Mesendoderm (in vitro differentiated cells): ENCODE data around the gene MAVS.
"Not testable (repeated sequence)": the region's sequence is repeated elsewhere in the genome, so short reads cannot be mapped to it uniquely, and the experiment has no call there.

Experiments used
- DNase-seq: peaks from one replicate; pipeline ENCODE4 v3.0.0; 2013
- H2AK5ac ChIP-seq: 2 replicates; pipeline ENCODE4 v1.6.1; 2013; ENCODE audit warnings: low read length, inconsistent platforms
- H2BK120ac ChIP-seq: 2 replicates; pipeline ENCODE4 v1.6.1; 2013; ENCODE audit warnings: low read depth, mild to moderate bottlenecking, low read length, moderate library complexity, mixed read lengths
- H2BK15ac ChIP-seq: replicated peaks from 2 replicates; pipeline ENCODE4 v1.6.1; 2013; ENCODE audit warnings: low read depth, mild to moderate bottlenecking, moderate library complexity
- H2BK5ac ChIP-seq: 2 replicates; pipeline ENCODE4 v1.6.1; 2013; ENCODE audit warnings: low read length, inconsistent platforms
- H3K18ac ChIP-seq: 2 replicates; pipeline ENCODE4 v1.6.1; 2013; ENCODE audit warnings: mild to moderate bottlenecking, low read length, mixed read lengths
- H3K23ac ChIP-seq: one replicate; pipeline ENCODE4 v1.6.1; 2013; ENCODE audit warnings: low read length
- H3K27ac ChIP-seq: 2 replicates; pipeline ENCODE4 v1.5.1; 2013; ENCODE audit warnings: low read depth, mild to moderate bottlenecking, inconsistent platforms, low read length, moderate library complexity
- H3K27me3 ChIP-seq: 2 replicates; pipeline ENCODE4 v1.6.1; 2013; ENCODE audit warnings: low read length, control low read depth, mild to moderate bottlenecking, inconsistent platforms; ENCODE audit not compliant: insufficient read depth, poor library complexity
- H3K36me3 ChIP-seq: 2 replicates; pipeline ENCODE4 v1.6.1; 2013; ENCODE audit warnings: low read length, inconsistent platforms; ENCODE audit not compliant: control insufficient read depth, insufficient read depth
- H3K4ac ChIP-seq: one replicate; pipeline ENCODE4 v1.6.1; 2013; ENCODE audit warnings: low read depth, mild to moderate bottlenecking, low read length, moderate library complexity
- H3K4me1 ChIP-seq: 2 replicates; pipeline ENCODE4 v1.6.1; 2013; ENCODE audit warnings: low read depth, low read length, inconsistent platforms; ENCODE audit not compliant: control insufficient read depth
- H3K4me2 ChIP-seq: 2 replicates; pipeline ENCODE4 v1.6.1; 2013; ENCODE audit warnings: low read length
- H3K4me3 ChIP-seq: 2 replicates; pipeline ENCODE4 v1.5.1; 2013; ENCODE audit warnings: mild to moderate bottlenecking, low read length
- H3K56ac ChIP-seq: one replicate; pipeline ENCODE4 v1.6.1; 2013; ENCODE audit warnings: low read length
- H3K79me1 ChIP-seq: 2 replicates; pipeline ENCODE4 v1.6.1; 2013; ENCODE audit warnings: low read length, inconsistent platforms
- H3K79me2 ChIP-seq: 2 replicates; pipeline ENCODE4 v1.6.1; 2013; ENCODE audit warnings: mild to moderate bottlenecking, low read length; ENCODE audit not compliant: control insufficient read depth, insufficient read depth
- H3K9ac ChIP-seq: 2 replicates; pipeline ENCODE4 v1.6.1; 2013; ENCODE audit warnings: low read length, inconsistent platforms
- H4K5ac ChIP-seq: one replicate; pipeline ENCODE4 v1.6.1; 2013; ENCODE audit warnings: low read length
- H4K8ac ChIP-seq: one replicate; pipeline ENCODE4 v1.6.1; 2013; ENCODE audit warnings: low read depth, mild to moderate bottlenecking, control low read depth, low read length, moderate library complexity
- WGBS: extraction: QIAGEN DNeasy Blood & Tissue Kit; methylation state at CpG from one replicate; pipeline ENCODE4 v1.1.7; 2013; ENCODE audit warnings: low lambda C conversion rate, missing lambda C conversion rate; ENCODE audit not compliant: insufficient coverage; ENCODE audit errors: extremely low coverage; 5-methylcytosine and 5-hydroxymethylcytosine counted together

MAVS gene

GRCh38 chr20:3843990-3844619 lies 2.5 kb upstream of the MAVS start:
- H3K4me3 ChIP-seq, H3K9ac ChIP-seq, H2AK5ac ChIP-seq, H3K27ac ChIP-seq, H2BK5ac ChIP-seq, H4K8ac ChIP-seq, H3K56ac ChIP-seq, H3K79me1 ChIP-seq, H2BK15ac ChIP-seq, H3K79me2 ChIP-seq, H3K23ac ChIP-seq, H3K36me3 ChIP-seq, H3K4ac ChIP-seq, H3K4me1 ChIP-seq, H3K27me3 ChIP-seq, H2BK120ac ChIP-seq, DNase-seq, H4K5ac ChIP-seq, H3K18ac ChIP-seq, H3K4me2 ChIP-seq: not testable (repeated sequence)
- no CpG with 5 or more reads among the region's 9 CpGs for whole genome bisulfite sequencing

- DNase-seq = no peak
- Histone ChIP-seq H4K8ac (no peak overlapping the region), H3K56ac (peak overlapping the region; percentile 87), H3K4ac (no peak overlapping the region), H2BK15ac (no peak overlapping the region), H4K5ac (no peak overlapping the region), H3K18ac (no peak overlapping the region), H3K79me1 (peaks cover 9% of the 10 kb centered on the region), H2BK120ac (no peak overlapping the region), H3K79me2 (peaks cover 3% of the 10 kb centered on the region), H2AK5ac (no peak overlapping the region), H3K9ac (peak overlapping the region; percentile 76), H2BK5ac (peak overlapping the region; percentile 21), H3K4me2 (peak overlapping the region; percentile 61), H3K4me1 (peaks cover 4% of the 10 kb centered on the region), H3K27ac (no peak overlapping the region), H3K23ac (peak overlapping the region; percentile 72), H3K27me3 (no peaks in the 10 kb centered on the region), H3K36me3 (no peaks in the 10 kb centered on the region), H3K4me3 (peak overlapping the region; percentile 13)
- no CpG with 5 or more reads among the region's 22 CpGs for WGBS
Measured at GRCh38 chr20:3846378-3846739, 275 bp upstream of the MAVS start.

GRCh38 chr20:3847429-3847940 lies 851 bp downstream of the MAVS start:
- Histone ChIP-seq H4K5ac (no peak overlapping the region), H2BK15ac (no peak overlapping the region), H2AK5ac (no peak overlapping the region), H2BK5ac (no peak overlapping the region), H3K18ac (no peak overlapping the region), H3K36me3 (no peaks in the 10 kb centered on the region), H3K9ac (peak overlapping the region; percentile 97), H3K56ac (peak overlapping the region; percentile 97), H3K79me1 (peaks cover 9% of the 10 kb centered on the region), H3K79me2 (peaks cover 3% of the 10 kb centered on the region), H4K8ac (no peak overlapping the region), H3K4me2 (peak overlapping the region; percentile 82), H3K23ac (no peak overlapping the region), H3K27ac (peak overlapping the region; percentile 65), H3K27me3 (no peaks in the 10 kb centered on the region), H2BK120ac (no peak overlapping the region), H3K4ac (no peak overlapping the region), H3K4me1 (peaks cover 4% of the 10 kb centered on the region), H3K4me3 (peak overlapping the region; percentile 80)
- DNase-seq = no peak
- WGBS = no CpG with 5 or more reads among the region's 8 CpGs

- H3K27ac ChIP-seq = no peak overlapping the region
- H4K8ac ChIP-seq = no peak overlapping the region
- H3K4me1 ChIP-seq = peaks cover 4% of the 10 kb centered on the region
- no peak overlapping the region for H3K9ac ChIP-seq
- no peak overlapping the region for H3K23ac ChIP-seq
- H3K4ac ChIP-seq = no peak overlapping the region
- H2BK15ac ChIP-seq = no peak overlapping the region
- H3K79me1 ChIP-seq = peaks cover 9% of the 10 kb centered on the region
- no peak overlapping the region for H4K5ac ChIP-seq
- no peak overlapping the region for H2AK5ac ChIP-seq
- no peak for DNase-seq
- peak overlapping the region; percentile 0 for H3K56ac ChIP-seq
- H2BK5ac ChIP-seq = no peak overlapping the region
- WGBS = no CpG with 5 or more reads among the region's 1 CpG
- H3K4me2 ChIP-seq = no peak overlapping the region
- H3K36me3 ChIP-seq = no peaks in the 10 kb centered on the region
- no peak overlapping the region for H3K4me3 ChIP-seq
- no peak overlapping the region for H2BK120ac ChIP-seq
- H3K79me2 ChIP-seq = peaks cover 3% of the 10 kb centered on the region
- no peak overlapping the region for H3K18ac ChIP-seq
- no peaks in the 10 kb centered on the region for H3K27me3 ChIP-seq
Measured at GRCh38 chr20:3848565-3848964, 1.9 kb downstream of the MAVS start.

GRCh38 chr20:3854462-3854871 lies 7.8 kb downstream of the MAVS start:
- WGBS = no CpG with 5 or more reads among the region's 4 CpGs

GRCh38 chr20:3857405-3857804 lies 10.8 kb downstream of the MAVS start:
- no peak overlapping the region for H3K4me2 ChIP-seq
- H3K79me2 ChIP-seq = no peaks in the 10 kb centered on the region
- H2BK15ac ChIP-seq = no peak overlapping the region
- H3K23ac ChIP-seq = no peak overlapping the region
- no peak overlapping the region for H3K56ac ChIP-seq
- no peak overlapping the region for H3K27ac ChIP-seq
- no peak overlapping the region for H2AK5ac ChIP-seq
- H2BK5ac ChIP-seq = no peak overlapping the region
- H2BK120ac ChIP-seq = no peak overlapping the region
- H4K8ac ChIP-seq = no peak overlapping the region
- no peak overlapping the region for H3K4ac ChIP-seq
- no peaks in the 10 kb centered on the region for H3K79me1 ChIP-seq
- H4K5ac ChIP-seq = no peak overlapping the region
- peaks cover 10% of the 10 kb centered on the region for H3K36me3 ChIP-seq
- WGBS = no CpG with 5 or more reads among the region's 14 CpGs
- H3K27me3 ChIP-seq = no peaks in the 10 kb centered on the region
- H3K4me1 ChIP-seq = no peaks in the 10 kb centered on the region
- no peak for DNase-seq
- H3K18ac ChIP-seq = no peak overlapping the region
- no peak overlapping the region for H3K9ac ChIP-seq
- no peak overlapping the region for H3K4me3 ChIP-seq

More at GRCh38 chr20:3854462-3854871, 7.8 kb downstream of the MAVS start:
- H3K27ac ChIP-seq = no peak overlapping the region
- H4K5ac ChIP-seq = no peak overlapping the region
- H3K36me3 ChIP-seq = peaks cover 3% of the 10 kb centered on the region
- no peak overlapping the region for H3K23ac ChIP-seq
- H2BK120ac ChIP-seq = no peak overlapping the region
- H3K4ac ChIP-seq = no peak overlapping the region
- peak; percentile 59 for DNase-seq
- no peaks in the 10 kb centered on the region for H3K4me1 ChIP-seq
- H3K9ac ChIP-seq = no peak overlapping the region
- H2BK5ac ChIP-seq = no peak overlapping the region
- H3K4me2 ChIP-seq = no peak overlapping the region
- no peaks in the 10 kb centered on the region for H3K79me1 ChIP-seq
- no peak overlapping the region for H3K4me3 ChIP-seq
- H3K56ac ChIP-seq = no peak overlapping the region
- no peaks in the 10 kb centered on the region for H3K27me3 ChIP-seq
- H4K8ac ChIP-seq = no peak overlapping the region
- no peak overlapping the region for H2BK15ac ChIP-seq
- no peaks in the 10 kb centered on the region for H3K79me2 ChIP-seq
- no peak overlapping the region for H3K18ac ChIP-seq
- no peak overlapping the region for H2AK5ac ChIP-seq
